PC-9 (cell line): ENCODE data around the gene NCAM2.

Experiments used
- EZH2 ChIP-seq: fragments of 200-600 bp; sonication (generic); IDR thresholded peaks from 2 replicates; pipeline ENCODE4 v1.8.0; 2017; ENCODE audit warnings: antibody characterized with exemption, low read depth
- TF ChIP-seq, protein P1 (sequence below): fragments of 200-600 bp; sonication (generic); conservative IDR thresholded peaks from 2 replicates; pipeline ENCODE4 v1.6.1; 2017; ENCODE audit warnings: mixed run types, antibody characterized with exemption, mild to moderate bottlenecking, moderate library complexity

- TF ChIP-seq, protein P1, sequence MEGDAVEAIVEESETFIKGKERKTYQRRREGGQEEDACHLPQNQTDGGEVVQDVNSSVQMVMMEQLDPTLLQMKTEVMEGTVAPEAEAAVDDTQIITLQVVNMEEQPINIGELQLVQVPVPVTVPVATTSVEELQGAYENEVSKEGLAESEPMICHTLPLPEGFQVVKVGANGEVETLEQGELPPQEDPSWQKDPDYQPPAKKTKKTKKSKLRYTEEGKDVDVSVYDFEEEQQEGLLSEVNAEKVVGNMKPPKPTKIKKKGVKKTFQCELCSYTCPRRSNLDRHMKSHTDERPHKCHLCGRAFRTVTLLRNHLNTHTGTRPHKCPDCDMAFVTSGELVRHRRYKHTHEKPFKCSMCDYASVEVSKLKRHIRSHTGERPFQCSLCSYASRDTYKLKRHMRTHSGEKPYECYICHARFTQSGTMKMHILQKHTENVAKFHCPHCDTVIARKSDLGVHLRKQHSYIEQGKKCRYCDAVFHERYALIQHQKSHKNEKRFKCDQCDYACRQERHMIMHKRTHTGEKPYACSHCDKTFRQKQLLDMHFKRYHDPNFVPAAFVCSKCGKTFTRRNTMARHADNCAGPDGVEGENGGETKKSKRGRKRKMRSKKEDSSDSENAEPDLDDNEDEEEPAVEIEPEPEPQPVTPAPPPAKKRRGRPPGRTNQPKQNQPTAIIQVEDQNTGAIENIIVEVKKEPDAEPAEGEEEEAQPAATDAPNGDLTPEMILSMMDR, result no peak
- TF ChIP-seq EZH2, result no peak
Measured at GRCh38 chr21:20965816-20966215, 32.4 kb upstream of the NCAM2 start.
